Measurements from ENCODE around the gene NPTN. TPM values are rescaled to one million over a fixed set of nuclear protein-coding genes. Genes with fewer than 3 reads are reported as not detected.
"Not testable (repeated sequence)": the region's sequence is repeated elsewhere in the genome, so short reads cannot be mapped to it uniquely, and the experiment has no call there.

NPTN gene
- total RNA-seq, 1 donor from 2014 or later = 86.6 TPM

DNA sequence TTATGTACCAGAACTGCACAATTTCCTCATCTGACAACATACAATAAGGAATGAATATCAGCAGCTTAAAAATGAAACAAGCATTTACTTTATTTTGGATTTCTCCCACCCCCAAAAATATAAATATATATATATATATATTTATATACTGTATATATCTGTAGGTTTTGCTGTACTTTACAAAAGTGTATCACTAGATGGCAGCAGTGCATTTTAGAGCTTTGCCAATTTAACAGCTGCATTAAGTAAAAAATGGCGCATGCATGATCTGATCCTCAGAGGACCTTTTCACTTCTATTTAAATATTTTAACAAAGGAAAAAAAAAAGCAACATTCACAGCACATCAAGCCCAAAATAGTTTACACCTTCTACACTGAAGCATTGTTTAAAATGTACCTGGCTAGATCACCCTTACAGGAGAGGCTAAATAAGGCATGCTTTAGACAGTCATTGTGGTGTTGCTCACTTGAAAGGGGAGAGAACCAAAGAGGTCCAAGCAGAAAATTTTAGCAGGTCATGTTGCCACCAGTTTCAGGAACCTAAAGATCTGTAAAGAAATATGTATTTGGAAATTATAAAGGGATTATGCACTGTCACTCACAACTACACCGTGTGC is 72.6 kb downstream of the NPTN start:
- no peak for DNase-seq
- H3K27me3 Mint-ChIP-seq (ENCODE audit: unreplicated experiment) = no peaks in the 10 kb centered on the region
- peak overlapping the region; percentile 39 for H3K27ac Mint-ChIP-seq (ENCODE audit: unreplicated experiment)

DNA sequence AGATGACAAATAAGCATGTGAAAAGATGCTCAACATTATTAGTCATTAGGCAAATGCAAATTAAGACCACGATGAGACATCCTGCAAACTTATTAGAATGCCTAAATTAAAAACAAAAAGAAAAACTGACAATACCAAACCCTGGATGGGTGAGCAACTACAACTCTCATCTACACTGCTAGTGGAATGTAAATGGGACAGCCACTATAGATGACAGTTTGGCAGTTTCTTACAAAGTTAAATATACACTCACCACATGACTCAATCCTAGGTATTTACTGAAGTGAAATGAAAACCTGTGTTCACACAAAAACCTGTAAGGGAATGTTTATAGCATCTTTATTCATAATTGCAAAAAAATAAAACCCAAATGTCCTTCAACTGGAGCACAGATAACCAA is 74.7 kb downstream of the NPTN start:
- no peak overlapping the region for H3K27ac Mint-ChIP-seq (ENCODE audit: unreplicated experiment)
- H3K27me3 Mint-ChIP-seq (ENCODE audit: unreplicated experiment) = no peaks in the 10 kb centered on the region
- DNase-seq = no peak
- H3K4me3 Mint-ChIP-seq (ENCODE audit: unreplicated experiment) = no peak overlapping the region
- no peaks in the 10 kb centered on the region for H3K9me3 Mint-ChIP-seq (ENCODE audit: unreplicated experiment)
- H3K4me1 Mint-ChIP-seq (ENCODE audit: low read depth, unreplicated experiment) = peaks cover 5% of the 10 kb centered on the region
- no peaks in the 10 kb centered on the region for H3K36me3 Mint-ChIP-seq (ENCODE audit: unreplicated experiment)
- TF ChIP-seq, protein P1, sequence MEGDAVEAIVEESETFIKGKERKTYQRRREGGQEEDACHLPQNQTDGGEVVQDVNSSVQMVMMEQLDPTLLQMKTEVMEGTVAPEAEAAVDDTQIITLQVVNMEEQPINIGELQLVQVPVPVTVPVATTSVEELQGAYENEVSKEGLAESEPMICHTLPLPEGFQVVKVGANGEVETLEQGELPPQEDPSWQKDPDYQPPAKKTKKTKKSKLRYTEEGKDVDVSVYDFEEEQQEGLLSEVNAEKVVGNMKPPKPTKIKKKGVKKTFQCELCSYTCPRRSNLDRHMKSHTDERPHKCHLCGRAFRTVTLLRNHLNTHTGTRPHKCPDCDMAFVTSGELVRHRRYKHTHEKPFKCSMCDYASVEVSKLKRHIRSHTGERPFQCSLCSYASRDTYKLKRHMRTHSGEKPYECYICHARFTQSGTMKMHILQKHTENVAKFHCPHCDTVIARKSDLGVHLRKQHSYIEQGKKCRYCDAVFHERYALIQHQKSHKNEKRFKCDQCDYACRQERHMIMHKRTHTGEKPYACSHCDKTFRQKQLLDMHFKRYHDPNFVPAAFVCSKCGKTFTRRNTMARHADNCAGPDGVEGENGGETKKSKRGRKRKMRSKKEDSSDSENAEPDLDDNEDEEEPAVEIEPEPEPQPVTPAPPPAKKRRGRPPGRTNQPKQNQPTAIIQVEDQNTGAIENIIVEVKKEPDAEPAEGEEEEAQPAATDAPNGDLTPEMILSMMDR (IDR thresholded peaks at IDR 0.05; ENCODE audit: partially characterized antibody, unreplicated experiment) = no peak

More for the DNA sequence above, 72.6 kb downstream of the NPTN start:
- H3K4me1 Mint-ChIP-seq (ENCODE audit: low read depth, unreplicated experiment) = peaks cover 18% of the 10 kb centered on the region
- H3K9me3 Mint-ChIP-seq (ENCODE audit: unreplicated experiment) = no peaks in the 10 kb centered on the region
- no peaks in the 10 kb centered on the region for H3K36me3 Mint-ChIP-seq (ENCODE audit: unreplicated experiment)
- H3K4me3 Mint-ChIP-seq (ENCODE audit: unreplicated experiment) = no peak overlapping the region
- TF ChIP-seq, protein P1 (IDR thresholded peaks at IDR 0.05; ENCODE audit: partially characterized antibody, unreplicated experiment) = peak; percentile 63

DNA sequence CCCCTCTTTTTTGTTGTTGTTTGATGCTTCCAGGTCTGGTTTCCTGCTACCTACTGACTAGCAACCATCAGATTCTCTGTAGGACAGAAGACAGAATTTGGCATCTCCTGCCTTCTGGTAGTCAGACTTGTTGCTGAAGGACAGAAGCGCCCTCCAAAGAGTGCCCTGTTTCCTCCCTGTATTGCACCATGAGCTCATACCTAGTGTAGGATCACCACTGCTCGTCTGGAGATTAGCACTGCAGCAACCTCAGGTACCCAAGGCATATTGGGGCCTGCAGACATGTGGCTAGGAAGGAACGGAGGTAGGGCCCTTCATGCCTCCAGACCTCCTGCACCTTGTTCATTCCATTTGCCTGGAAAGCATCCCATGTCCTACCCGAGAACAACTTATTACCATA is 78.1 kb downstream of the NPTN start:
- Mint-ChIP-seq H3K4me1 (ENCODE audit: low read depth, unreplicated experiment) (peaks cover 4% of the 10 kb centered on the region), H3K27ac (ENCODE audit: unreplicated experiment) (no peak overlapping the region), H3K9me3 (ENCODE audit: unreplicated experiment) (no peaks in the 10 kb centered on the region), H3K4me3 (ENCODE audit: unreplicated experiment) (no peak overlapping the region), H3K27me3 (ENCODE audit: unreplicated experiment) (no peaks in the 10 kb centered on the region), H3K36me3 (ENCODE audit: unreplicated experiment) (no peaks in the 10 kb centered on the region)
- no peak for DNase-seq
- TF ChIP-seq, protein P1 (IDR thresholded peaks at IDR 0.05; ENCODE audit: partially characterized antibody, unreplicated experiment) = no peak

DNA sequence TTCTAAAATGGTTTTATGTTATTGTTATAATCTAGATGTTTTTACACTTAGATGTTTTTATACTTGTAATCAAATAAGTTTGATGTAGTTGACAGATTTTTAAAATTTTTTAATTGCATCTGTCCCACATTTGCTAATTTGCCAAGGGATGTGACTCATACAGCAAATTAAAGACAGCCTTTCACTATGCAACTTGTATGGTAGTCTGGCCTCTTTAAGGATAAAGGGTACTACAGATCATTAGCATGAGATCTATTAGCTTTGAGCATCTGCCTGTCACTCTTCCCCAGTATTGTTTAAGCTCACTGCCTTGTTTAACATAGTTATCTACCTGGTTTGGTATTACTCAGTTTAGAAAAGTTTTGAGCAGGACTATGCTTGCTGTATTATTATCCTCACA is 83.0 kb downstream of the NPTN start:
- H3K27me3 Mint-ChIP-seq (ENCODE audit: unreplicated experiment) = no peaks in the 10 kb centered on the region
- H3K4me1 Mint-ChIP-seq (ENCODE audit: low read depth, unreplicated experiment) = peaks cover 1% of the 10 kb centered on the region
- DNase-seq = no peak
- TF ChIP-seq, protein P1 (IDR thresholded peaks at IDR 0.05; ENCODE audit: partially characterized antibody, unreplicated experiment) = no peak
- no peak overlapping the region for H3K4me3 Mint-ChIP-seq (ENCODE audit: unreplicated experiment)
- no peak overlapping the region for H3K27ac Mint-ChIP-seq (ENCODE audit: unreplicated experiment)
- no peaks in the 10 kb centered on the region for H3K36me3 Mint-ChIP-seq (ENCODE audit: unreplicated experiment)
- no peaks in the 10 kb centered on the region for H3K9me3 Mint-ChIP-seq (ENCODE audit: unreplicated experiment)

DNA sequence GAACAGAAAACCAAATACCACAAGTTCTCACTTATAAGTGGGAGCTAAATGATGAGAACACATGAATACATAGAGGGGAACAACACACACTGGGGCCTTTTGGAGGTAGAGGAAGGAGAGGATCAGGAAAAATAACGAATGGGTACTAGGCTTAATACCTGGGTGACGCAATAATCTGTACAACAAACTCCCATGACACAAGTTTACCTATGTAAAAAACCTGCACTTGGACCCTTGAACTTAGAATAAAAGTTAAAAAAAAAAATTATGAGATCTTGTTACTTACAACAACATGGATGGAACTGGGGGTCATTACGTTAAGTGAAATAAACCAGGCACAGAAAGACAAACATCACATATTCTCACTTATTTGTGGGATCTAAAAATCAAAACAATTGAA is 84.3 kb downstream of the NPTN start:
- not testable (repeated sequence) for H3K9me3 Mint-ChIP-seq (ENCODE audit: unreplicated experiment); H3K4me3 Mint-ChIP-seq (ENCODE audit: unreplicated experiment); H3K4me1 Mint-ChIP-seq (ENCODE audit: low read depth, unreplicated experiment); DNase-seq; H3K36me3 Mint-ChIP-seq (ENCODE audit: unreplicated experiment); H3K27me3 Mint-ChIP-seq (ENCODE audit: unreplicated experiment); H3K27ac Mint-ChIP-seq (ENCODE audit: unreplicated experiment)
